Esophagus muscularis mucosa (tissue), 4 donors: ENCODE data around the gene LARGE1. TPM values are rescaled to one million over a fixed set of nuclear protein-coding genes. Genes with fewer than 3 reads are reported as not detected.

Experiments
- DNase-seq: peaks from one replicate; pipeline ENCODE4 v3.0.0-alpha.2; 2017; ENCODE audit errors: extremely low spot score
- H3K27ac ChIP-seq, 4 donors: fragments of 200-600 bp; sonication (generic); replicated peaks in 1 of 4; 1 replicate in 3 of 4; 2 replicates in 1 of 4; pipeline ENCODE4 v1.5.1; 2016 to 2019; ENCODE audit warnings: mild to moderate bottlenecking in 1 of 4
- H3K27me3 ChIP-seq, 4 donors: fragments of 200-600 bp; sonication (generic); one replicate each; pipeline versions ENCODE4 v1.5.1 to v1.6.0; 2016 to 2019
- H3K36me3 ChIP-seq, 4 donors: fragments of 200-600 bp; sonication (generic); one replicate each; pipeline ENCODE4 v1.5.1; 2016 to 2019
- H3K4me1 ChIP-seq, 4 donors: fragments of 200-600 bp; sonication (generic); one replicate each; pipeline ENCODE4 v1.5.1; 2016 to 2019
- H3K4me3 ChIP-seq, 4 donors: fragments of 200-600 bp; sonication (generic); 1 replicate in 2 of 4; 2 replicates in 2 of 4; pipeline ENCODE4 v1.5.1; 2016 to 2019; ENCODE audit warnings: mild to moderate bottlenecking in 4 of 4, moderate library complexity in 1 of 4
- H3K9me3 ChIP-seq, 4 donors: fragments of 200-600 bp; sonication (generic); 1 replicate in 3 of 4; 2 replicates in 1 of 4; pipeline ENCODE4 v1.5.1; 2016 to 2019
- EP300 ChIP-seq: sonication (generic); formaldehyde crosslinking; IDR thresholded peaks from one replicate; pipeline ENCODE4 v1.6.1; 2017; ENCODE audit warnings: antibody characterized with exemption
- POLR2A ChIP-seq: fragments of 450-650 bp; IDR thresholded peaks from one replicate; pipeline ENCODE4 v1.6.1; 2017; ENCODE audit warnings: antibody characterized with exemption, moderate library complexity, mild to moderate bottlenecking, low read depth
- POLR2AphosphoS5 ChIP-seq, 2 donors: sonication (generic); formaldehyde crosslinking; IDR thresholded peaks; one replicate each; pipeline ENCODE4 v1.6.1; 2017; ENCODE audit warnings: antibody characterized with exemption in 2 of 2
- WGBS: methylation state at CpG from one replicate; pipeline ENCODE4 v1.1.5; 2018; 5-methylcytosine and 5-hydroxymethylcytosine counted together
- intact Hi-C: fragments of 100-400 bp; cut with DNase I; formaldehyde crosslinking; loops from one replicate; pipeline ENCODE4 v1.15.1; 2023
- total RNA-seq, 4 donors: library from RNA; depleted of rRNA; stranded (reverse); fragments of >200 nt; gene quantifications; one replicate each; pipeline versions ENCODE4 v1.1.0 to v1.2.1, GENCODE V29; 2016
- TF ChIP-seq, protein P1 (sequence below), 3 experiments: fragments of 200-600 bp in 2 of 3; fragments of 450-650 bp in 1 of 3; sonication (generic) in 2 of 3; IDR thresholded peaks; one replicate each; pipeline ENCODE4 v1.5.1; 2017 to 2019; ENCODE audit warnings: antibody characterized with exemption in 3 of 3, mild to moderate bottlenecking in 2 of 3, moderate library complexity in 1 of 3

Gene LARGE1
- total RNA-seq, 4 donors from 2014 or later, result 29.9 to 48.4 (median 32.4) TPM

DNA sequence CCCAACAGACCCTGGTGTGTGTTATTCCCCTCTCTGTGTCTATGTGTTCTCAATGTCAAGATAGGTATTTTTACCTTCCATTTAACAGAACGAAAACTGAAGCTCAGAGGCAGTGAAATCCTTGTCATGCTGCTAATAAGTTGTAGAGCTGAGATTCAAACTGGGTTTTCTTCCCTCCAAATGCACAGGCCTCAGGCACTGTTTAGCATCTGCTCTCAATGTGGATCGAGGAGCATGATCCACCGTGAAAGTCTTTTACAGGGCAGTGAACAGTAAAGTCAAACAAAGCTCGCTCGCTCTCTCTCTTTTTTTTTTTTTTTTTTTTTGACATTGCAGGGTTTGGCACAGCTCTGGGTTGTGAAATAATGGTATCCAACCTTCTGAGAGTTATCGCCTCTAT is 461.1 kb downstream of the LARGE1 start:
- intact Hi-C loops, result no loop called here
- WGBS, result 92% methylated on average over 6 of the region's 6 CpGs
- no peak overlapping the region for H3K4me3 ChIP-seq

DNA sequence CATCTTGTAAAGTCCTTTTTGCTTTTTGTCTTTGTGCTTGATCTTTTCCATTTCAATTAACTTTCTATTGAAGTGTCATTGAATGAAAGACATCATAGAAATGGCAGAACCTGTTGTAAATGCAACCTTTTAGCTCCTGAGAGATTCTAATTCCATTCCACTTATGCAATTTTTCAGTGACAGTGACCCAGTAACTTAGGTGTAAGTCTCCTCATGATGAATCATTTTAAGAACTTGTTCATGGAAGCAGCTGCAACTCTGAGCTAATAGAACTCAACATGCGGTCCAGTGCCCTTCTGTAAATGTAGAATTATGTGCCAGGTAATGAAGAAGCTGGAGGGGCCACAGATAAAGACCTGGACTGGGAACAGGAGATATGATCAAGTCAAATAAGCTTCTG is 463.8 kb downstream of the LARGE1 start:
- Histone ChIP-seq H3K27me3 (no peaks in the 10 kb centered on the region), H3K4me1 (peaks cover 0 to 14% (median 0%) of the 10 kb centered on the region in 4 donors), H3K4me3 (no peak overlapping the region), H3K27ac (no peak overlapping the region), H3K9me3 (no peaks in the 10 kb centered on the region), H3K36me3 (no peaks in the 10 kb centered on the region)
- DNase-seq, result no peak
- 100% methylated on average over 1 of the region's 1 CpG for WGBS
- TF ChIP-seq POLR2AphosphoS5 (IDR thresholded peaks at IDR 0.05), result no peak
- no peak for TF ChIP-seq POLR2A
- no peak for TF ChIP-seq EP300
- TF ChIP-seq, protein P1, sequence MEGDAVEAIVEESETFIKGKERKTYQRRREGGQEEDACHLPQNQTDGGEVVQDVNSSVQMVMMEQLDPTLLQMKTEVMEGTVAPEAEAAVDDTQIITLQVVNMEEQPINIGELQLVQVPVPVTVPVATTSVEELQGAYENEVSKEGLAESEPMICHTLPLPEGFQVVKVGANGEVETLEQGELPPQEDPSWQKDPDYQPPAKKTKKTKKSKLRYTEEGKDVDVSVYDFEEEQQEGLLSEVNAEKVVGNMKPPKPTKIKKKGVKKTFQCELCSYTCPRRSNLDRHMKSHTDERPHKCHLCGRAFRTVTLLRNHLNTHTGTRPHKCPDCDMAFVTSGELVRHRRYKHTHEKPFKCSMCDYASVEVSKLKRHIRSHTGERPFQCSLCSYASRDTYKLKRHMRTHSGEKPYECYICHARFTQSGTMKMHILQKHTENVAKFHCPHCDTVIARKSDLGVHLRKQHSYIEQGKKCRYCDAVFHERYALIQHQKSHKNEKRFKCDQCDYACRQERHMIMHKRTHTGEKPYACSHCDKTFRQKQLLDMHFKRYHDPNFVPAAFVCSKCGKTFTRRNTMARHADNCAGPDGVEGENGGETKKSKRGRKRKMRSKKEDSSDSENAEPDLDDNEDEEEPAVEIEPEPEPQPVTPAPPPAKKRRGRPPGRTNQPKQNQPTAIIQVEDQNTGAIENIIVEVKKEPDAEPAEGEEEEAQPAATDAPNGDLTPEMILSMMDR (IDR thresholded peaks at IDR 0.05), result no peak
- intact Hi-C loops, result no loop called here

More for the DNA sequence above, 461.1 kb downstream of the LARGE1 start:
- Histone ChIP-seq H3K27me3 (no peaks in the 10 kb centered on the region), H3K27ac (no peak overlapping the region), H3K36me3 (no peaks in the 10 kb centered on the region), H3K9me3 (peaks cover 0 to 9% (median 8%) of the 10 kb centered on the region in 4 donors), H3K4me1 (peaks cover 0 to 8% (median 0%) of the 10 kb centered on the region in 4 donors)
- TF ChIP-seq POLR2AphosphoS5 (IDR thresholded peaks at IDR 0.05) (no peak), POLR2A (no peak), EP300 (no peak)
- TF ChIP-seq, protein P1 (IDR thresholded peaks at IDR 0.05), result no peak
- DNase-seq, result no peak

DNA sequence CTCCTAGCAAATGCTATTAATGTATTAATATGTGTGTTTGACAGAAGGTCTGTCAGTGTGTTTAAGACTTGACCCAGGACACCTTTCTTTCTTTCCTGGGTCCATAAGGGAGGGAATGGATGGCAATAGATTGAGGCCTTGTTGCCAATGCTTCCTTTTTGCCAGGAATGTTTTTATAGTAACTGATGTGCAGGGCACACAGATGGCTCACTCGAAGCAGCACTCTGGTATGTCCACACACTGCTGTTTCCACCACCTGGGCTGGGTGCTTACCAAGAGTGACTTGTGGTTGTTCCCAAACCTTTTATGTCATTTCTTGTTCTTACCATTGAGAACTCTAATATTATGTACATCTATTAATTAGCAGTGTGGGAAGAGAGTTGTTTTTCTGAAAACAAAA is 465.2 kb downstream of the LARGE1 start:
- no peaks in the 10 kb centered on the region for H3K9me3 ChIP-seq
- intact Hi-C loops, result no loop called here
- H3K4me1 ChIP-seq, result peaks cover 0 to 14% (median 0%) of the 10 kb centered on the region in 4 donors
- no peaks in the 10 kb centered on the region for H3K36me3 ChIP-seq
- H3K27me3 ChIP-seq, result no peaks in the 10 kb centered on the region
- TF ChIP-seq POLR2A, result no peak
- TF ChIP-seq, protein P1 (IDR thresholded peaks at IDR 0.05), result no peak
- no peak for TF ChIP-seq EP300
- no peak for TF ChIP-seq POLR2AphosphoS5 (IDR thresholded peaks at IDR 0.05)
- no peak for DNase-seq
- H3K4me3 ChIP-seq, result no peak overlapping the region
- WGBS, result 94% methylated on average over 1 of the region's 1 CpG
- no peak overlapping the region for H3K27ac ChIP-seq

DNA sequence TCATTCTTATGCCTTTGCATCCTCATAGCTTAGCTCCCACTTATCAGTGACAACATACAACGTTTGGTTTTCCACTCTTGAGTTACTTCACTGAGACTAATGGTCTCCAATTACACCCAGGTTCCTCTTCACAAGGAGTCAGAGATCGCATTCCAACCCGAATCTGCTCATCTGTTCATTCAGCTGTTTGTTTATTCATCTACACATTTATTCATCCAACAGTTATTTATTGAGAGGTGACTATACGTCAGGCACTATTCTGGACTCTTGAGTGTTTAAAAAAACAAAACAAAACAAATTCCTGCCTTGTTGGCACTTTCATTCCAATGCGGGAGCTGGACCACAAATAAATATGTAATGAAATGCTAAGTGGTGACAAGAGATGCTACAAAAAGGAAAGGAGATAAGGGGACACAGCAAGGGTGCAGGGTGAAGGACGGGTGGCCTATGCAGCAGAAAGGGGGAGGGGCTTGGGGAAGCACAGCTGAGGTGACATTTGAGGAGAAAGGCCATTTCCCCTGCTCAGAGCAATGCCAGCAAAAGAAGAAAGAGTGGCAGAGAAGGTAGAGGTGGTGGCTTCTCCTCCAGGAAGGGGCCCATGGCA is 468.3 kb downstream of the LARGE1 start:
- Histone ChIP-seq H3K4me3 (no peak overlapping the region), H3K4me1 (peaks cover 0 to 9% (median 0%) of the 10 kb centered on the region in 4 donors), H3K36me3 (no peaks in the 10 kb centered on the region), H3K9me3 (no peaks in the 10 kb centered on the region), H3K27ac (no peak overlapping the region), H3K27me3 (no peaks in the 10 kb centered on the region)
- intact Hi-C loops, result no loop called here
- WGBS, result 72% methylated on average over 6 of the region's 6 CpGs
- no peak for DNase-seq
- no peak for TF ChIP-seq POLR2AphosphoS5 (IDR thresholded peaks at IDR 0.05)
- no peak for TF ChIP-seq EP300
- TF ChIP-seq, protein P1 (IDR thresholded peaks at IDR 0.05), result no peak
- TF ChIP-seq POLR2A, result no peak

DNA sequence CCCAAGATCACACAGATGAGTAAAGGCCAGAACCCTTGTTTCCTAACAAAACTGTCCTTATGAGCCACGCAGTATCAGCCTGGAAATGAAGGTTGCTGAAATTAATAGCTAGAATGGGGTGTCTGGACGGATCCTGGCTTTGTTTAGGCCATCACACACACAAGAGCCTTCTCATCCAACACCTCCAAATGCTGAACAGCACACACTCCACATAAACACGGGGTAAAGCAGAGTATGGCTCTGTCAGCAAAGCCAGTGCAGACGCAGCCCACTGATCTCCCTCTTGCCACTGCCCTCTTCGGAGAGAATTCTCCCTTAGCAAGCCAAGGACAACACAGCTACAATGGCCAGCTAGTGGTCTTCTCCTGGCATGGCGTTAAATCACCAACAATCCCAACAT is 469.5 kb downstream of the LARGE1 start:
- H3K4me1 ChIP-seq, result peaks cover 0 to 9% (median 0%) of the 10 kb centered on the region in 4 donors
- H3K27ac ChIP-seq, result no peak overlapping the region
- no peaks in the 10 kb centered on the region for H3K36me3 ChIP-seq
- no peaks in the 10 kb centered on the region for H3K9me3 ChIP-seq
- no peaks in the 10 kb centered on the region for H3K27me3 ChIP-seq
- WGBS, result 82% methylated on average over 6 of the region's 6 CpGs
- TF ChIP-seq POLR2AphosphoS5 (IDR thresholded peaks at IDR 0.05) (no peak), POLR2A (no peak), EP300 (no peak)
- TF ChIP-seq, protein P1 (IDR thresholded peaks at IDR 0.05), result no peak
- H3K4me3 ChIP-seq, result no peak overlapping the region
- DNase-seq, result no peak
- intact Hi-C loops, result no loop called here
